Mucosa of descending colon (tissue), 3 donors: ENCODE data around the gene IGF2R. TPM values are rescaled to one million over a fixed set of nuclear protein-coding genes. Genes with fewer than 3 reads are reported as not detected.

Source experiments
- ATAC-seq: fragments of 200-7000 bp; cut with Tn5 transposase; one replicate; pipeline ENCODE4 v1.9.1; 2020; ENCODE audit warnings: mild to moderate bottlenecking, moderate library complexity
- DNase-seq, 3 donors: peaks; one replicate each; pipeline ENCODE4 v3.0.0-alpha.2; 2020
- H3K36me3 ChIP-seq: fragments of 200-600 bp; one replicate; pipeline ENCODE4 v1.8.0; 2021; ENCODE audit warnings: low read depth, mild to moderate bottlenecking
- H3K4me1 ChIP-seq: fragments of 200-600 bp; one replicate; pipeline ENCODE4 v1.8.0; 2021; ENCODE audit warnings: low read depth, mild to moderate bottlenecking
- H3K4me3 ChIP-seq: fragments of 200-600 bp; one replicate; pipeline ENCODE4 v1.8.0; 2021; ENCODE audit warnings: mild to moderate bottlenecking
- H3K9me3 ChIP-seq: fragments of 200-600 bp; one replicate; pipeline ENCODE4 v1.8.0; 2021; ENCODE audit warnings: mild to moderate bottlenecking
- intact Hi-C, 2 donors: fragments of 100-400 bp; cut with DNase I in 1 of 2; cut with micrococcal nuclease in 1 of 2; formaldehyde crosslinking; loops; one replicate each; pipeline versions ENCODE4 v1.11.0 to v1.11.1; 2022; cut with DNase I, micrococcal nuclease
- total RNA-seq, 3 donors: library from RNA; stranded (reverse); fragmentation: NEBNext Ultra II Directional in 2 of 3; extraction: Animal tissue kit (Norgen Biotek cat#: 25700) in 2 of 3; gene quantifications; one replicate each; pipeline versions ENCODE4 v1.2.1 to v1.2.4, GENCODE V29; 2021 to 2023
- TF ChIP-seq, protein P1 (sequence below): fragments of 200-600 bp; IDR thresholded peaks from one replicate; pipeline ENCODE4 v1.8.0; 2022; ENCODE audit warnings: antibody characterized with exemption, mild to moderate bottlenecking
- donor health status: DM: no; HTN: no; CAD: no; lungs with moderate emphysema.
- donor health status: DM: no; HTN: no; CAD: no.
- donor health status: DM: no; HTN: yes; CAD: no.

Gene IGF2R
- total RNA-seq, 3 donors from 2014 or later, result 97.7 to 112 (median 101) TPM

GRCh38 chr6:160129881-160130615 lies 161.2 kb downstream of the IGF2R start:
- Histone ChIP-seq H3K4me1 (no peaks in the 10 kb centered on the region), H3K4me3 (no peak overlapping the region), H3K9me3 (no peaks in the 10 kb centered on the region), H3K36me3 (no peaks in the 10 kb centered on the region)
- ATAC-seq, result no peak
- TF ChIP-seq, protein P1, sequence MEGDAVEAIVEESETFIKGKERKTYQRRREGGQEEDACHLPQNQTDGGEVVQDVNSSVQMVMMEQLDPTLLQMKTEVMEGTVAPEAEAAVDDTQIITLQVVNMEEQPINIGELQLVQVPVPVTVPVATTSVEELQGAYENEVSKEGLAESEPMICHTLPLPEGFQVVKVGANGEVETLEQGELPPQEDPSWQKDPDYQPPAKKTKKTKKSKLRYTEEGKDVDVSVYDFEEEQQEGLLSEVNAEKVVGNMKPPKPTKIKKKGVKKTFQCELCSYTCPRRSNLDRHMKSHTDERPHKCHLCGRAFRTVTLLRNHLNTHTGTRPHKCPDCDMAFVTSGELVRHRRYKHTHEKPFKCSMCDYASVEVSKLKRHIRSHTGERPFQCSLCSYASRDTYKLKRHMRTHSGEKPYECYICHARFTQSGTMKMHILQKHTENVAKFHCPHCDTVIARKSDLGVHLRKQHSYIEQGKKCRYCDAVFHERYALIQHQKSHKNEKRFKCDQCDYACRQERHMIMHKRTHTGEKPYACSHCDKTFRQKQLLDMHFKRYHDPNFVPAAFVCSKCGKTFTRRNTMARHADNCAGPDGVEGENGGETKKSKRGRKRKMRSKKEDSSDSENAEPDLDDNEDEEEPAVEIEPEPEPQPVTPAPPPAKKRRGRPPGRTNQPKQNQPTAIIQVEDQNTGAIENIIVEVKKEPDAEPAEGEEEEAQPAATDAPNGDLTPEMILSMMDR, result no peak
- DNase-seq, result no peak
- intact Hi-C loops, result no loop called here

DNA sequence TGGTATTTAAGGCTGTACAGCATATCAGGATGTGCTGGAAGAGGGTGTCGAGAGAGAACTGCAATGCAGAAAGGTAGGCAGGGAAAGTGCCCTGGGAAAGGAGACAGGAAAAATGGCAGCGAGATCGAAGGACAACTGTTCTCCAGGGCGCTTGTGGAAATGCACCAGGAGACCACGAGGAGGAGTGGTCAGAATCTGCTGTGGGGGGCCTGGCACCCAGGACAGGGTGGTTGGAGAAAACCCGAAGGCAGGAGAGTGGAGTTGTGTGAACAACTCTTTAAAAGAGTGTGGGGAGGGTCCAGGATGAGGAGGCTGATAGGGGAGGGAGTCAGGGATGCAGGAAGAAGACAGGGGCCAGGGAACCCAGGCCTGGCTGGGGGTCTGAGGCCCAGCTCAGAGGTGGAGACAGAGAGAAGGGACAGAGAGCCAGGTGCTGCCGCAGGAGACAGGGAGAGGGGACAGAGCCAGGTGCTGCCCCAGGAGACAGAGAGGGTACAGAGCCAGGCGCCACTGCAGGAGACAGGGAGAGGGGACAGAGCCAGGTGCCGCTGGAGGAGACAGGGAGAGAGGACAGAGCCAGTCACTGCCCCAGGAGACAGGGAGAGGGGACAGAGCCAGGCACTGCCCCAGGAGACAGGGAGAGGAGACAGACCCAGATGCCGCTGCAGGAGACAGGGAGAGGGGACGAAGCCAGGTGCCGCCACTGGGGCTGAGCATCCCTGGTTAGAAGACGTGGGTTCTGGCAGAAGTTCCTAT lies 162.0 kb downstream of the IGF2R start:
- TF ChIP-seq, protein P1, result no peak
- Histone ChIP-seq H3K4me3 (no peak overlapping the region), H3K9me3 (no peaks in the 10 kb centered on the region), H3K36me3 (no peaks in the 10 kb centered on the region), H3K4me1 (no peaks in the 10 kb centered on the region)
- ATAC-seq, result no peak
- intact Hi-C loops, result no loop called here
- DNase-seq, result no peak

DNA sequence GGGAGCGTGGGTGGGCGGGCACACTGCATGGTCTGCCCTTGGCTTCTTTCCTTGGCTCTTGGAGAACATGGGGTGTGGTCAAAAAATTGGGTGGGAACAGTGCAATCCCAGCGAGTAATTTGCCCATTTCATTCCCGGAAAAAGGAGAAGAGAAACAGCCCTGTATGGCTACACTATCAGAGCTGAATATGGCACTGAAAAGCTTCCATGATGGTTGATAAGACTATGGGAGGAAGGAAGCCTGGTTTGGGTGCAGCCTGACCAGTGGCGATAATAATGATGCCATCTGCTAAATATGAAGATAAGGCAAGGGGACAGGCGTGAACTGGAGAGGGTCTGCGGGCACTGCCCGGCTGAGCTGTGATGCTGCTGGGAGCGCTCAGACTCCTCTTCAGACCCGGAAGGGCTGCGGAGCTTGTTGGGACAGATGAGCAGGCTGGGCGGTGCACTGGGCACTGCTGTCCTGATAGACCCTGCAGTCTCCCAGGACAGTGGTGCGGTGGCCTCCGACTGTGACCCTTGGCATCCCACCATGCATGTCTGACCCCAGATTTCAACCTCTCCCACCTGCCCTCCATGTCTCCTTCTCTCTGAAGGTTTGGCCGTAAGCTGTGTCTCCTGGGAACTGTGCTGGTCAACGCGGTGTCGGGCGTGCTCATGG lies 162.9 kb downstream of the IGF2R start:
- intact Hi-C loops, result no loop called here
- no peak for DNase-seq
- Histone ChIP-seq H3K4me1 (no peaks in the 10 kb centered on the region), H3K36me3 (no peaks in the 10 kb centered on the region), H3K9me3 (no peaks in the 10 kb centered on the region), H3K4me3 (no peak overlapping the region)
- ATAC-seq, result no peak
- TF ChIP-seq, protein P1, result no peak

DNA sequence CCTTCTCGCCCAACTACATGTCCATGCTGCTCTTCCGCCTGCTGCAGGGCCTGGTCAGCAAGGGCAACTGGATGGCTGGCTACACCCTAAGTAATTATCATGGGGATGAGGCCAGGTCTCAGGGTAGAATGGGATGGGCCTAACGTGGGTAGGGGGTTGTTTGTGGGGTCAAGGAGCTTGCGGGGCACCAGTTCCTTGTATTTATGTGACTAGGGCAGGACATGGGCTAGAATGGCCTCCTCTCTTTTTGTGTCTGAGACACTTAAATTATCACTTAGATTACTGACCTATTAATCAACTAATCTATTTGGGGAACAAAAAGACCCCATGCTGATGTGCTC lies 163.4 kb downstream of the IGF2R start:
- Histone ChIP-seq H3K9me3 (no peaks in the 10 kb centered on the region), H3K4me1 (no peaks in the 10 kb centered on the region), H3K36me3 (no peaks in the 10 kb centered on the region), H3K4me3 (no peak overlapping the region)
- TF ChIP-seq, protein P1, result no peak
- ATAC-seq, result no peak
- DNase-seq, result no peak
- intact Hi-C loops, result no loop called here

GRCh38 chr6:160132776-160133338 lies 164.0 kb downstream of the IGF2R start:
- ATAC-seq, result no peak
- intact Hi-C loops, result no loop called here
- DNase-seq, result no peak

More at GRCh38 chr6:160132776-160133338, 164.0 kb downstream of the IGF2R start:
- H3K9me3 ChIP-seq, result no peaks in the 10 kb centered on the region
- no peaks in the 10 kb centered on the region for H3K4me1 ChIP-seq
- no peak overlapping the region for H3K4me3 ChIP-seq
- no peaks in the 10 kb centered on the region for H3K36me3 ChIP-seq
- TF ChIP-seq, protein P1, result no peak
